T-helper 2 cell treated with Interferon-gamma antibody and Interleukin-4, amounts not matched to agents 100 ng/mL and 5 ng/mL, for 36 hours (primary cell): ENCODE results near the gene TPD52L2. TPM values are rescaled to one million over a fixed set of nuclear protein-coding genes. Genes with fewer than 3 reads are reported as not detected.
"Not testable (repeated sequence)": the region's sequence is repeated elsewhere in the genome, so short reads cannot be mapped to it uniquely, and the experiment has no call there.

Experiments used
- intact Hi-C: fragments of 100-400 bp; cut with micrococcal nuclease; formaldehyde crosslinking; loops from one replicate; pipeline ENCODE4 v1.15.1; 2023
- total RNA-seq: library from RNA; stranded (reverse); gene quantifications from 2 replicates; pipeline ENCODE4 v1.2.3, GENCODE V29; 2022

TPD52L2 gene
- total RNA-seq, 1 donor from 2014 or later, result 46.4 TPM

- intact Hi-C loops, result no loop called here
Observed at GRCh38 chr20:63877755-63878470, 12.8 kb downstream of the TPD52L2 start.

- intact Hi-C loops, result no loop called here
Observed at GRCh38 chr20:63878899-63879663, 14.0 kb downstream of the TPD52L2 start.

DNA sequence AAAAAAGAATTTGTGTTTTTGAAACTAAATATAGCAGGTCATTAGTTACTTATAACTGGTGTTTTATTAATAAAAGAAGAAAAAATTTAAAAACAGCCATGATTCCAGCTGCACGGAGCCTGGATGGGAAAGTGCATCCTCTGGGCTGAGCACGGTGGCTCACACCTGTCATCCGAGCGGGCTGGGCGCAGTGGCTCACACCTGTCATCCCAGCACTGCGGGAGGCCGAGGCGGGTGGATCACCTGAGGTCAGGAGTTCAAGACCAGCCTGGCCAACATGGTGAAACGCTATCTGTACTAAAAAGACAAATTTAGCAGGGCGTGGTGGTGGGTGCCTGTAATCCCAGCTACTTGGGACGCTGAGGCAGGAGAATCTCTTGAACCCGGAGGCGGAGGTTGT is 15.8 kb downstream of the TPD52L2 start:
- intact Hi-C loops, result not testable (repeated sequence)

GRCh38 chr20:63881451-63882226 is 16.6 kb downstream of the TPD52L2 start:
- intact Hi-C loops, result no loop called here

GRCh38 chr20:63882257-63883200 is 17.5 kb downstream of the TPD52L2 start:
- intact Hi-C loops, result no loop called here

DNA sequence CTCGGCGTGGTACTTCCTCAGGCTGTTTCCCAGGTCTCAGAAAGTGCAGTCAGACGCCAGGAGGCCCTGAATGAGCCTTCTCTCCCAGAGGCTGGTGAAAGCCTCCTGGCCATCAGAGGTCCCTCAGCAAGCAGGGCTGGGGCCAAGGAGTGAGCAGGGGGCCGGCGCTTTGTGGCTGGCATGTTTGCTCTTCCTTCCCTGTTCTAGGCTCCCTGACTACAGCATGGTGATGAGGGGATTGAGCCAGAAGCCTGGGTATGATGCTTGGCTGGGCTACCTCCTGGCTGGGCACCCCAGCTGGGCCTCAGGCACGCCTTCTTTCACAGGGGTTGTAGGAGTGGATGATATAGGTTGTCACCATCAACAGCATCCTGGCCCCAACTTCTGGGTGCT is 18.1 kb downstream of the TPD52L2 start:
- intact Hi-C loops, result no loop called here

DNA sequence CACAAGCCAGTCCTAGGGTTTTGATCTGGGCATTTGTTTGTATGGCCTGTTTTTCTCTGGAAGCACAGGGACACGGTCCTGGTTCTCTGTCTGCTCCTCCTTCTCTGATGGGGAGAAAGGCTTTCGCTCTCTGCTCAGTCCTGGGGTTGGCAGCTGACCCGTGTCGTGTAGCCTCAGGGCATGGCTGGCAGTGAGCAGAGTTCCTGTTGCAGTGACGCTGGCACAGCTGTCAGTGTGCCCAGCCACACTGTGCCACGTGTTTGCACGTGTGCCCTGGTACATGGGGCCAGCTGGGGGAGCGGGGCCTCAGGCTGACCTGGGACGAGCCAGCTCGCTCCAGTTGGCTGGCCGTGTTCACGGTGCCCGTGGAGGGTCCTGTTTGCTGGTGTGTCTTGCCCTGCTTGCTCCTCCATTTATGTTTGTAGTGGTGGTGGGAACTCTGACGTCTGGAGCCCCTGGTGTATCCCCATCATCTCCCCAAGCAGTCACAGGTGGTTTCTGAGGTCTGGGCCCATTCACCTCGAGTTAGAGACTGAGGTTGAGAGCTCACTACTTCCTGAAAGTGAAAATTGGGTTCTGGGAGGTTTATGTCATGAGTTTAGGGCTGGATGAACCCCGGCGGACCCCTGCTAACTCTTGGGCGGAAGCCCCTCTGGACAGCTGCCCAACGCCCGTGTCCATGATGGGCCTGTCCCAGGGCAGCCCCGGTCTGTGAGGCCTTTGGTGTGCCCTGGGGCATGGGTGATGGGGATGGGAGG is 19.6 kb downstream of the TPD52L2 start:
- intact Hi-C loops, result no loop called here

GRCh38 chr20:63885264-63886053 is 20.4 kb downstream of the TPD52L2 start:
- intact Hi-C loops, result no loop called here

DNA sequence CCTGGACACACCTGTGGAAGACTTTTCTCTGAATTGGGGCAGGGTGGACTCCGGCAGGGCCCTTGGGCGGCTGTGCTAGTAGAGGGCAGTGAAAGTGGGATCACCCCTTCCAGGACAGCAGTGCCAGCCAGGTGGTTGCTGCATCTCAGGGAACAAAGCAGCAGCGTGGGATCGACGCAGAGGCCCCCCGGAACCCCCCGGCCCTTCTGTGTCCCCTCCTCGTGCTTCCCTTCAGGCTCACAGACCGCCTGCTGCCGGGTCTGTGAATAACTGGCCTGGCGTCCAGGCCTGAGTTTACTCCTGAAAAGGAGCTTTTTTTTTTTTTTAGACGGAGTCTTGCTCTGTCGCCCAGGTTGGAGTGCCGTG is 21.0 kb downstream of the TPD52L2 start:
- intact Hi-C loops, result no loop called here

DNA sequence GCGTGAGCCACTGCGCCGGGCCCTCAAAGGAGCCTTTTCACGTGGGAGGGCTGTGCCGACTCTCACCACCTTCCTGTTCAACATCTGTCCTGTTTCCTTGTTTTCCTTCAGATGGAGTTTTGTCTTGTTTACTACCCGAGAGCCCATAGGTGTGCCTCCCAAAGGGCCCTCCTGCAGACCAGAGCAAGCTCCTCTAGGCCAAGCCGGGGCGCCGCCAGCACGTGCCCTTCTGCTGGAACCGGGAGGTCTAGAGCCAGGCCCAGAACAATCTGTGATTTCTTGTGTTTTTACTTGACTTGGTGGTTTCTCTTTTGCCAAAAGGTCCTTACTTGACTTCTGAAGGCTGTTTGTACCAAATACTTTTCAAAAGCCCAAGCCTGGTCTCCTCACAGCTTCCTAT is 21.9 kb downstream of the TPD52L2 start:
- intact Hi-C loops, result no loop called here

- intact Hi-C loops, result loop anchor here (10.0 kb wide), 1 partner anchor 265 kb away; the partner anchor contains the start of gene GMEB2
Observed at GRCh38 chr20:63889241-63890200, 24.5 kb downstream of the TPD52L2 start.

- intact Hi-C loops, result loop anchor here (10.0 kb wide), 1 partner anchor 265 kb away; the partner anchor contains the start of gene GMEB2
Observed at GRCh38 chr20:63890201-63890576, 25.1 kb downstream of the TPD52L2 start.

DNA sequence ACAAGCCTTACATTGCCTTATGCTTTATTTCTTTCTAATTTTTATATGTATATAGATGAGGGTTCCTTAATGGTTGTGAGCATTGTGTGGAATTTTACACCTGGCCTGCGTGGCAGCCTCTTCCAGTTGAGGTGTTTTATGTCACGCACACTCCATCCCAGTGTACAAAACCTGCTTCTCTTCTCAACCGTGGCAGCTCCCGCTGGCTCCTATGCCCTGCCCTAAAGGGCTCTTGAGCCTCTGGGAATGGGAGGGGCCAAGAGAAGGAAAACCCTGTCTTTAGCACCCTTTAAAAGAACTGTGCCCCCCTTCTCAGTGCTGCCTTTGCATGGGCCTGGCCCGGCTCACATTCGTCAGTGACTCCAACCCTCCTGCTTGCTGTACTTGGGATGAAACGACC is 25.5 kb downstream of the TPD52L2 start:
- intact Hi-C loops, result loop anchor here (10.0 kb wide), 1 partner anchor 266 kb away; the partner anchor contains the start of gene GMEB2

GRCh38 chr20:63891061-63892002 is 26.3 kb downstream of the TPD52L2 start:
- intact Hi-C loops, result loop anchor here (10.0 kb wide), 1 partner anchor 267 kb away; the partner anchor contains the start of gene GMEB2

- intact Hi-C loops, result loop anchor here (10.0 kb wide), 1 partner anchor 268 kb away; the partner anchor contains the start of gene GMEB2
Observed at GRCh38 chr20:63892402-63892801, 27.3 kb downstream of the TPD52L2 start.

DNA sequence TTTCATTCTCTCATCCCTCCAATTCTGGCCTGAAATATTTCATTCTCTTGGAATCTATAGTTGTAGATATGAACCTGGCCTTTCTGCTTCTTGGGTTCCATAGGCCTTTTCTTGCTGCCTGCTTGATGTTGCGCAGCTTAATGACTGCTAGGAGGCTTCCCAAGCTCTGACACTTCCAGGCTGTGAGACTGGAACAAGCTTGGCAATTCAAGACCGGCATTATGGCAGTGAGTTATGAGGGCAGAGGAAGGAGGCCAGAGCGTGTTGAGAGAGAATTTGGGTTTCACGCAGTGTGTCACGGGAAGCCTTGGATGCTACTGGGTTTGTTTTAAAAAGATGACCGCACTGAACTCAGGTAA is 28.9 kb downstream of the TPD52L2 start:
- intact Hi-C loops, result loop anchor here (1.0 to 10.0 kb wide), 3 partner anchors 29 to 269 kb away; partner anchors contain the start of genes GMEB2 and TPD52L2
